ENCODE results near the gene PSME3IP1. TPM values are rescaled to one million over a fixed set of nuclear protein-coding genes. Genes with fewer than 3 reads are reported as not detected.

The PSME3IP1 gene
- total RNA-seq, 1 donor from 2014 or later: 102 TPM

GRCh38 chr16:57223057-57223456 lies 37.2 kb upstream of the PSME3IP1 start:
- H3K9me3 Mint-ChIP-seq: peaks cover 3% of the 10 kb centered on the region
- no peak overlapping the region for H3K27ac Mint-ChIP-seq (ENCODE audit: unreplicated experiment)
- peaks cover 30% of the 10 kb centered on the region for H3K36me3 Mint-ChIP-seq (ENCODE audit: low read depth)
- no peak for TF ChIP-seq CTCF (conservative IDR thresholded peaks at IDR 0.05)
- no peak for DNase-seq (ENCODE audit: low read depth, low spot score)
- no peaks in the 10 kb centered on the region for H3K27me3 Mint-ChIP-seq (ENCODE audit: low read depth)
- no peaks in the 10 kb centered on the region for H3K4me1 Mint-ChIP-seq
- no peak overlapping the region for H3K4me3 Mint-ChIP-seq

GRCh38 chr16:57216968-57217367 lies 31.1 kb upstream of the PSME3IP1 start:
- no peak for TF ChIP-seq CTCF (conservative IDR thresholded peaks at IDR 0.05)
- DNase-seq (ENCODE audit: low read depth, low spot score): no peak
- Mint-ChIP-seq H3K9me3 (peaks cover 7% of the 10 kb centered on the region), H3K27ac (ENCODE audit: unreplicated experiment) (no peak overlapping the region), H3K27me3 (ENCODE audit: low read depth) (no peaks in the 10 kb centered on the region), H3K4me3 (no peak overlapping the region), H3K36me3 (ENCODE audit: low read depth) (peaks cover 71% of the 10 kb centered on the region), H3K4me1 (no peaks in the 10 kb centered on the region)

- TF ChIP-seq CTCF (conservative IDR thresholded peaks at IDR 0.05): no peak
- Mint-ChIP-seq H3K4me1 (no peaks in the 10 kb centered on the region), H3K36me3 (ENCODE audit: low read depth) (peaks cover 51% of the 10 kb centered on the region), H3K27me3 (ENCODE audit: low read depth) (no peaks in the 10 kb centered on the region), H3K27ac (ENCODE audit: unreplicated experiment) (no peak overlapping the region), H3K4me3 (no peak overlapping the region), H3K9me3 (peaks cover 3% of the 10 kb centered on the region)
- no peak for DNase-seq (ENCODE audit: low read depth, low spot score)
Observed at GRCh38 chr16:57213462-57213861, 27.6 kb upstream of the PSME3IP1 start.

- no peak for TF ChIP-seq CTCF (conservative IDR thresholded peaks at IDR 0.05)
- Mint-ChIP-seq H3K9me3 (no peaks in the 10 kb centered on the region), H3K27ac (ENCODE audit: unreplicated experiment) (no peak overlapping the region), H3K4me1 (no peaks in the 10 kb centered on the region), H3K36me3 (ENCODE audit: low read depth) (peaks cover 31% of the 10 kb centered on the region), H3K27me3 (ENCODE audit: low read depth) (no peaks in the 10 kb centered on the region), H3K4me3 (no peak overlapping the region)
- no peak for DNase-seq (ENCODE audit: low read depth, low spot score)
Observed at GRCh38 chr16:57209780-57210179, 23.9 kb upstream of the PSME3IP1 start.

- Mint-ChIP-seq H3K4me3 (no peak overlapping the region), H3K4me1 (no peaks in the 10 kb centered on the region), H3K36me3 (ENCODE audit: low read depth) (peaks cover 25% of the 10 kb centered on the region), H3K27ac (ENCODE audit: unreplicated experiment) (no peak overlapping the region), H3K9me3 (no peaks in the 10 kb centered on the region), H3K27me3 (ENCODE audit: low read depth) (no peaks in the 10 kb centered on the region)
- no peak for DNase-seq (ENCODE audit: low read depth, low spot score)
- no peak for TF ChIP-seq CTCF (conservative IDR thresholded peaks at IDR 0.05)
Observed at GRCh38 chr16:57208926-57209325, 23.1 kb upstream of the PSME3IP1 start.

- TF ChIP-seq CTCF (conservative IDR thresholded peaks at IDR 0.05): no peak
- peaks cover 18% of the 10 kb centered on the region for H3K36me3 Mint-ChIP-seq (ENCODE audit: low read depth)
- H3K4me1 Mint-ChIP-seq: peaks cover 4% of the 10 kb centered on the region
- H3K9me3 Mint-ChIP-seq: no peaks in the 10 kb centered on the region
- peak overlapping the region; percentile 67 for H3K27ac Mint-ChIP-seq (ENCODE audit: unreplicated experiment)
- H3K4me3 Mint-ChIP-seq: no peak overlapping the region
- H3K27me3 Mint-ChIP-seq (ENCODE audit: low read depth): no peaks in the 10 kb centered on the region
- no peak for DNase-seq (ENCODE audit: low read depth, low spot score)
Observed at GRCh38 chr16:57204675-57205074, 18.8 kb upstream of the PSME3IP1 start.

All from neural crest cell (in vitro differentiated cells).